Chondrocyte (in vitro differentiated cells): Measurements from ENCODE around the gene LRRC4C. TPM values are rescaled to one million over a fixed set of nuclear protein-coding genes. Genes with fewer than 3 reads are reported as not detected.

Source experiments
- DNase-seq: peaks from one replicate; pipeline ENCODE4 v3.0.0; 2021; ENCODE audit warnings: mixed read lengths, low spot score
- H3K27ac Mint-ChIP-seq: one replicate; pipeline ENCODE4 v1.8.0; 2021; ENCODE audit warnings: mild to moderate bottlenecking, moderate library complexity, mixed read lengths; ENCODE audit not compliant: unreplicated experiment
- H3K27me3 Mint-ChIP-seq: 2 replicates; pipeline ENCODE4 v1.8.0; 2021; ENCODE audit warnings: low read depth, mixed read lengths
- H3K36me3 Mint-ChIP-seq: 2 replicates; pipeline ENCODE4 v1.8.0; 2021; ENCODE audit warnings: low read depth, mixed read lengths
- H3K4me1 Mint-ChIP-seq: 2 replicates; pipeline ENCODE4 v1.8.0; 2021; ENCODE audit warnings: low read depth, mild to moderate bottlenecking, mixed read lengths
- H3K4me3 Mint-ChIP-seq: one replicate; pipeline ENCODE4 v1.8.0; 2021; ENCODE audit warnings: mild to moderate bottlenecking, moderate library complexity, mixed read lengths; ENCODE audit not compliant: unreplicated experiment
- H3K9me3 Mint-ChIP-seq: 2 replicates; pipeline ENCODE4 v1.8.0; 2021; ENCODE audit warnings: low read depth, mixed read lengths
- CTCF ChIP-seq: fragments of 200-600 bp; sonication (generic); IDR thresholded peaks from 2 replicates; pipeline ENCODE4 v1.5.0; 2021; ENCODE audit warnings: antibody characterized with exemption, mild to moderate bottlenecking, moderate library complexity
- total RNA-seq: library from RNA; stranded (reverse); gene quantifications from 3 replicates; pipeline ENCODE4 v1.2.1, GENCODE V29; 2021

The LRRC4C gene
- total RNA-seq, 1 donor from 2014 or later: 0.72 TPM

GRCh38 chr11:41309716-41310115 is 149.7 kb downstream of the LRRC4C start:
- H3K4me3 Mint-ChIP-seq: no peak overlapping the region
- no peaks in the 10 kb centered on the region for H3K27me3 Mint-ChIP-seq
- no peak for DNase-seq
- H3K36me3 Mint-ChIP-seq: no peaks in the 10 kb centered on the region
- no peaks in the 10 kb centered on the region for H3K4me1 Mint-ChIP-seq
- no peak overlapping the region for H3K27ac Mint-ChIP-seq
- no peaks in the 10 kb centered on the region for H3K9me3 Mint-ChIP-seq
- no peak for TF ChIP-seq CTCF

GRCh38 chr11:41309111-41309522 is 150.3 kb downstream of the LRRC4C start:
- H3K27me3 Mint-ChIP-seq: no peaks in the 10 kb centered on the region
- H3K4me1 Mint-ChIP-seq: no peaks in the 10 kb centered on the region
- no peak for TF ChIP-seq CTCF
- DNase-seq: no peak
- no peaks in the 10 kb centered on the region for H3K36me3 Mint-ChIP-seq
- no peak overlapping the region for H3K27ac Mint-ChIP-seq
- no peak overlapping the region for H3K4me3 Mint-ChIP-seq
- no peaks in the 10 kb centered on the region for H3K9me3 Mint-ChIP-seq

GRCh38 chr11:41308286-41308685 is 151.2 kb downstream of the LRRC4C start:
- Mint-ChIP-seq H3K36me3 (no peaks in the 10 kb centered on the region), H3K27ac (no peak overlapping the region), H3K9me3 (no peaks in the 10 kb centered on the region), H3K27me3 (no peaks in the 10 kb centered on the region), H3K4me1 (no peaks in the 10 kb centered on the region), H3K4me3 (no peak overlapping the region)
- no peak for DNase-seq
- TF ChIP-seq CTCF: no peak

- Mint-ChIP-seq H3K9me3 (no peaks in the 10 kb centered on the region), H3K4me3 (no peak overlapping the region), H3K27ac (no peak overlapping the region), H3K4me1 (no peaks in the 10 kb centered on the region), H3K27me3 (no peaks in the 10 kb centered on the region), H3K36me3 (no peaks in the 10 kb centered on the region)
- no peak for DNase-seq
- no peak for TF ChIP-seq CTCF
Observed at GRCh38 chr11:41307296-41308080, 152.0 kb downstream of the LRRC4C start.

- TF ChIP-seq CTCF: no peak
- no peak for DNase-seq
- Mint-ChIP-seq H3K27me3 (no peaks in the 10 kb centered on the region), H3K36me3 (no peaks in the 10 kb centered on the region), H3K4me3 (no peak overlapping the region), H3K4me1 (no peaks in the 10 kb centered on the region), H3K27ac (no peak overlapping the region), H3K9me3 (no peaks in the 10 kb centered on the region)
Observed at GRCh38 chr11:41306431-41306830, 153.0 kb downstream of the LRRC4C start.
